D721Med (cell line): Measurements from ENCODE around the gene PROX1.
"Not testable (repeated sequence)": the region's sequence is repeated elsewhere in the genome, so short reads cannot be mapped to it uniquely, and the experiment has no call there.

Source experiments
- DNase-seq: peaks from one replicate; pipeline ENCODE4 v3.0.0; 2011; ENCODE audit warnings: low spot score; ENCODE audit not compliant: insufficient read length
- FAIRE-seq: peaks from 2 replicates; lab custom pipeline; 2011; peaks lifted over from hg19 to GRCh38; lab: Jason Lieb, UNC
- CTCF ChIP-seq: IDR thresholded peaks from 2 replicates; pipeline ENCODE4 v1.5.1; 2012; ENCODE audit warnings: mild to moderate bottlenecking, control low read depth; ENCODE audit not compliant: insufficient read depth; ENCODE audit errors: missing control alignments

PROX1 gene

GRCh38 chr1:214075305-214075998, 87.7 kb downstream of the PROX1 start:
- TF ChIP-seq CTCF = no peak
- DNase-seq (no peak), FAIRE-seq (no peak)

GRCh38 chr1:214075999-214076707, 88.4 kb downstream of the PROX1 start:
- FAIRE-seq (no peak), DNase-seq (no peak)
- no peak for TF ChIP-seq CTCF

GRCh38 chr1:214076708-214077065, 88.9 kb downstream of the PROX1 start:
- DNase-seq = no peak
- no peak for FAIRE-seq
- no peak for TF ChIP-seq CTCF

- FAIRE-seq (no peak), DNase-seq (no peak)
- no peak for TF ChIP-seq CTCF
These were observed 91.2 kb downstream of the PROX1 start for GRCh38 chr1:214078950-214079349.

- no peak for FAIRE-seq
- DNase-seq = no peak
- no peak for TF ChIP-seq CTCF
These were observed 97.6 kb downstream of the PROX1 start for GRCh38 chr1:214085325-214085724.

GRCh38 chr1:214086945-214087344, 99.2 kb downstream of the PROX1 start:
- FAIRE-seq (no peak), DNase-seq (no peak)
- no peak for TF ChIP-seq CTCF

- not testable (repeated sequence) for FAIRE-seq
These were observed 101.2 kb downstream of the PROX1 start for GRCh38 chr1:214089003-214089402.

More at GRCh38 chr1:214089003-214089402, 101.2 kb downstream of the PROX1 start:
- DNase-seq = not testable (repeated sequence)
